ENCODE measurements around the gene LYVE1.
A peak's percentile ranks its signal among the peaks of the same experiment; 100 is the strongest.

LYVE1 gene

GRCh38 chr11:10514202-10514601, 54.3 kb downstream of the LYVE1 start:
- no peak for TF ChIP-seq GATA1 (IDR thresholded peaks at IDR 0.05; ENCODE audit: low read depth, low read length)
- no peak for TF ChIP-seq POLR2A (IDR thresholded peaks at IDR 0.05; ENCODE audit: low read length)
- DNase-seq = peak; percentile 8 to 22

GRCh38 chr11:10511181-10511621, 57.3 kb downstream of the LYVE1 start:
- TF ChIP-seq POLR2A (IDR thresholded peaks at IDR 0.05; ENCODE audit: low read length) (no peak), GATA1 (IDR thresholded peaks at IDR 0.05; ENCODE audit: low read depth, low read length) (no peak)
- DNase-seq = no peak

Data from erythroblast (primary cell).